Vagina (tissue), 2 donors: Measurements from ENCODE around the gene THADA.

Source experiments
- POLR2A ChIP-seq, 2 donors: fragments of 450-650 bp; IDR thresholded peaks; one replicate each; pipeline ENCODE4 v1.6.1; 2017; ENCODE audit warnings: antibody characterized with exemption in 2 of 2, mild to moderate bottlenecking in 2 of 2, moderate library complexity in 2 of 2
- POLR2AphosphoS5 ChIP-seq, 2 donors: sonication (generic); formaldehyde crosslinking; IDR thresholded peaks; one replicate each; pipeline ENCODE4 v1.9.0; 2017; ENCODE audit warnings: antibody characterized with exemption in 2 of 2, mild to moderate bottlenecking in 2 of 2, low read depth in 1 of 2; ENCODE audit not compliant: insufficient read depth in 1 of 2
- TF ChIP-seq, protein P1 (sequence below), 3 experiments: fragments of 450-650 bp in 2 of 3; fragments of 200-600 bp in 1 of 3; sonication (generic) in 1 of 3; IDR thresholded peaks; one replicate each; pipeline ENCODE4 v1.5.1; 2017 to 2019; ENCODE audit warnings: antibody characterized with exemption in 3 of 3, mild to moderate bottlenecking in 2 of 3, moderate library complexity in 2 of 3

DNA sequence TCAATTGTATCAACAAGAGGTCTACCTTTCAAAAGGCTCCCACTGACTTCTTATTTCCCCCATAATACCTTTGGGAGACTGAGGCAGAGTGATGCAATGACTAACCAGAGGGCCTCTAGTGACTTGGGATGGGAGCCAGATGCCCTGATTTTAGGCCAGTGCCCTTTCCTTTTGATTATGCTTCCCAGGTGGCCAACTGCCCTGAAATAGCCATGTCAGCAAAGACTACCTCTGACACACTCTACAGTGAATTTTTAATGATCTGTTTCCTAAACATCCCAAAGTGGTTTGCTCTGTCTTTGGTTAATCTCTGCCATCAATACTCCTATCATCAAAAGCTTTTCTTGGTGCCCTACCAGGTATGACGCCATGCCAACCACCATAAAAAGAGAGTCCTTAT is 303.5 kb downstream of the THADA start:
- TF ChIP-seq, protein P1, sequence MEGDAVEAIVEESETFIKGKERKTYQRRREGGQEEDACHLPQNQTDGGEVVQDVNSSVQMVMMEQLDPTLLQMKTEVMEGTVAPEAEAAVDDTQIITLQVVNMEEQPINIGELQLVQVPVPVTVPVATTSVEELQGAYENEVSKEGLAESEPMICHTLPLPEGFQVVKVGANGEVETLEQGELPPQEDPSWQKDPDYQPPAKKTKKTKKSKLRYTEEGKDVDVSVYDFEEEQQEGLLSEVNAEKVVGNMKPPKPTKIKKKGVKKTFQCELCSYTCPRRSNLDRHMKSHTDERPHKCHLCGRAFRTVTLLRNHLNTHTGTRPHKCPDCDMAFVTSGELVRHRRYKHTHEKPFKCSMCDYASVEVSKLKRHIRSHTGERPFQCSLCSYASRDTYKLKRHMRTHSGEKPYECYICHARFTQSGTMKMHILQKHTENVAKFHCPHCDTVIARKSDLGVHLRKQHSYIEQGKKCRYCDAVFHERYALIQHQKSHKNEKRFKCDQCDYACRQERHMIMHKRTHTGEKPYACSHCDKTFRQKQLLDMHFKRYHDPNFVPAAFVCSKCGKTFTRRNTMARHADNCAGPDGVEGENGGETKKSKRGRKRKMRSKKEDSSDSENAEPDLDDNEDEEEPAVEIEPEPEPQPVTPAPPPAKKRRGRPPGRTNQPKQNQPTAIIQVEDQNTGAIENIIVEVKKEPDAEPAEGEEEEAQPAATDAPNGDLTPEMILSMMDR (IDR thresholded peaks at IDR 0.05), result no peak
- TF ChIP-seq POLR2A (IDR thresholded peaks at IDR 0.05) (no peak), POLR2AphosphoS5 (IDR thresholded peaks at IDR 0.05; ENCODE audit: insufficient read depth in 1 of 2, low read depth in 1 of 2) (no peak)
